AG04449 (cell line): Measurements from ENCODE around the gene SRGAP3.

Experiments
- CTCF ChIA-PET: fragments of 350-600 bp; formaldehyde crosslinking; extraction: SDS; loops from one replicate; lab custom pipeline; 2021; ENCODE audit warnings: antibody characterized with exemption; lab: Yijun Ruan, JAX
- POLR2A ChIA-PET: fragments of 400-600, 350-600 bp; formaldehyde crosslinking; extraction: SDS; loops from one replicate; lab custom pipeline; 2020; ENCODE audit warnings: antibody characterized with exemption, inconsistent platforms; lab: Yijun Ruan, JAX
- DNase-seq: peaks from one replicate; pipeline ENCODE4 v3.0.0-alpha.2; 2010; ENCODE audit warnings: low read depth, low spot score
- H3K4me3 ChIP-seq: 2 replicates; pipeline ENCODE4 v1.5.1; 2011; ENCODE audit warnings: low read depth, mild to moderate bottlenecking, control low read depth, low read length
- TF ChIP-seq, protein P1 (sequence below): IDR thresholded peaks from one replicate; pipeline ENCODE4 v1.5.1; 2011; ENCODE audit warnings: mild to moderate bottlenecking, moderate library complexity, low read length, control low read depth, inconsistent platforms; ENCODE audit not compliant: insufficient read depth; ENCODE audit errors: missing control alignments

Gene SRGAP3

DNA sequence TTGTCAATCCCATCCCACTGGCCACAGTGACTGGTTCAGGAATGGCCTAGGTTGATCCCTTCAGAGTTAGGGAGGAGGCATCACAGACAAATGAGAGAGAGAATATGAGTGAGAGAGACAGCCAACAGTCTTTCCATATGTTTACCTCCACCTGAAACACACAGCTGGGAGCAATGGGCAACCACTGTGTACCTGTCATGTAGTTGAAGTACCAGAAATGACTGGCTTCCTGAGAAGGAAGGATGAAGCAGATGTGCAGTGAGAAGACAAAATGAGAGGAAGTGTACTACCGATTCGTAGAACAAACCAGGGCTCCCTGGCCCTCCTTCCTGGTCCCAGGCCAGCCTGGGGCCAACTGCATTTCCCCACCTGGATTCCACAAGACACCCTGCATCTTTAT is 27.4 kb downstream of the SRGAP3 start:
- CTCF ChIA-PET: no interaction called here
- TF ChIP-seq, protein P1, sequence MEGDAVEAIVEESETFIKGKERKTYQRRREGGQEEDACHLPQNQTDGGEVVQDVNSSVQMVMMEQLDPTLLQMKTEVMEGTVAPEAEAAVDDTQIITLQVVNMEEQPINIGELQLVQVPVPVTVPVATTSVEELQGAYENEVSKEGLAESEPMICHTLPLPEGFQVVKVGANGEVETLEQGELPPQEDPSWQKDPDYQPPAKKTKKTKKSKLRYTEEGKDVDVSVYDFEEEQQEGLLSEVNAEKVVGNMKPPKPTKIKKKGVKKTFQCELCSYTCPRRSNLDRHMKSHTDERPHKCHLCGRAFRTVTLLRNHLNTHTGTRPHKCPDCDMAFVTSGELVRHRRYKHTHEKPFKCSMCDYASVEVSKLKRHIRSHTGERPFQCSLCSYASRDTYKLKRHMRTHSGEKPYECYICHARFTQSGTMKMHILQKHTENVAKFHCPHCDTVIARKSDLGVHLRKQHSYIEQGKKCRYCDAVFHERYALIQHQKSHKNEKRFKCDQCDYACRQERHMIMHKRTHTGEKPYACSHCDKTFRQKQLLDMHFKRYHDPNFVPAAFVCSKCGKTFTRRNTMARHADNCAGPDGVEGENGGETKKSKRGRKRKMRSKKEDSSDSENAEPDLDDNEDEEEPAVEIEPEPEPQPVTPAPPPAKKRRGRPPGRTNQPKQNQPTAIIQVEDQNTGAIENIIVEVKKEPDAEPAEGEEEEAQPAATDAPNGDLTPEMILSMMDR: no peak

DNA sequence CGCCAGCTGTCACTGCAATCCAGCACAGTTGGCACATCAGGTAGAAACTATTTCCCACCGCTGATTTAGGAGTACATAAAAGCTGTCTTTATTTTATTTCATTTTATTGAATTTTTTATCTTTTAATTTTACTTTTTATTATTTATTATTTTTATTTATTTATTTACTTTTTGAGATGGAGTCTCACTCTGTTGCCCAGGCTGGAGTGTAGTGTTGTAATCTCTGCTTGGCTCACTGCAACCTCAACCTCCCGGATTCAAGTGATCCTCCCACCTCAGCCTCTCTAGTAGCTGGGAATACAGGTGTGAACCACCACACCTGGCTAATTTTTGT is 31.0 kb downstream of the SRGAP3 start:
- POLR2A ChIA-PET: no interaction called here
- CTCF ChIA-PET: no interaction called here
- TF ChIP-seq, protein P1: no peak
- H3K4me3 ChIP-seq: no peak overlapping the region
- DNase-seq: no peak

More for the DNA sequence above, 27.4 kb downstream of the SRGAP3 start:
- POLR2A ChIA-PET: no interaction called here
- DNase-seq: no peak
- H3K4me3 ChIP-seq: no peak overlapping the region

DNA sequence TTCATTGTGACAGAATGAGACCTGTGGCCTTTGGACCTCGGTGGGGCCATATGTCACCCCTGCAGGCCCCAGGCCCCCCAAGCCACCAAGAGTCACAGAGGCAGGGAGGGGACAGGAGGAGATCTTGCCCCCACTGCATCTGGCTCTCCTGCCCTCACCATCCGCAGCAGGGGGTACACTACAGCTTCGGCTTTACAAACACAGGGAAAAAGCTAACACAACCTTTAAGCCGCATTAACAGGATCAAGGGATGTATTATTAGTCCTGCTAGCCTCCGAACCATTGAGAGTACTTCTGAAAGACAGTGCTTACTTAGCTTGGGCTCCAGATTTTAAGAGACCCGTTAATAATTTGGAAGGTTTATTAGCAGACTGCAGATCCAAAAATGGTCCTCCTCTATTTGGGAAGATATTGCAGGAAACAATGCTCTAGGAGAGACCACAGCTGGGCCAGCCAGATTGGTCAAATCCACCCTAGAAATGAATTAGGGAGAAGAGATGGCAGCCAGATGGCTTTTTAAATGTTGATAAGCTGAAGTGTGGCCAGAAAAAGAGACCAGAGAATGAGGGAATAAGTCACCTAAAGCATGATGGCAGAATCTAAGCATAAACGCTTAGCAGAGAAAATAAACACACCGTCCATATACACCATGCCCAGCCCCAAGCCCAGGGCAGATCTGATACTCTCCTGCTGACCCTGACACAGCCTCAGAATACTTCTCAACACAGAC is 31.5 kb downstream of the SRGAP3 start:
- CTCF ChIA-PET: no interaction called here
- TF ChIP-seq, protein P1: no peak
- POLR2A ChIA-PET: no interaction called here
- no peak overlapping the region for H3K4me3 ChIP-seq
- no peak for DNase-seq

DNA sequence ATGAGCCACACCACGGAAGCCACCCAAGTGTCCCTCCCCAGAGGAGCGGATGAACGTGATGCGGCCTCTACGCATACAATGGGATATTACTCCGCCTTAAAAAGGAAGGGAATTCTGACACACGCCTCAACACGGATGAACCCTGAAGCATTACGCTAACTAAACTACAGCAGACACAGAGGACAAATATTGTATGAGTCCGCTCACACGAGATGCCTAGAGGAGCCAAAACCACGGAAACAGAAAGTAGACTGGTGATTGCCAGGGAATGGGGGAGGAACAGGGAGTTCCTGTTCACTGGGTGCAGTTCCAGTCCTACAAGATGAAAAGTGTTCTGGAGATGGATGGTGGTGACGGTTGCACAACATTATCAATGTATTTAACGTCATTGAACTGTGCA is 32.7 kb downstream of the SRGAP3 start:
- no peak overlapping the region for H3K4me3 ChIP-seq
- ChIA-PET CTCF (no interaction called here), POLR2A (no interaction called here)
- no peak for DNase-seq
- TF ChIP-seq, protein P1: no peak

DNA sequence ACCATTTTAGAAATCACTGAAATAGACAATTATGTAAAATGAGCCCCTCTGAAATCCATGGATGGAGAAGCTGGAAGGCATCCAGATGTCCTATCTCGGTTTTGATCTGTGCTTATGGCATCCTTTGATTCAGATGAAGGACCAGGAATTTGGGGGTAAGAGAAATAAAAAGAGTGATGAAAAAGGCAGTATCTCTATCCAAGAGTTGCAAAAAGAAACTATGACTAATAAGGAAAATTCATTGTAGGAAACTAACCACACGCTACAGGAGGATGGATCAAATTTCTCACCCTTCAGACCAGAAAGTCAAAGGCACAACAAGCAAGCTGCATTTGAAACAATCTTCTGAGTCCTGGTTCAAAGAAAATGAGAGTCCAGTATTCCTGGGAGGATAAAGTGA is 34.8 kb downstream of the SRGAP3 start:
- DNase-seq: no peak
- ChIA-PET CTCF (interaction anchor here (1.0 to 1.3 kb wide), 2 partner anchors 35 to 88 kb away, joined by 4 read pairs; partner anchors contain the start of gene SRGAP3), POLR2A (no interaction called here)
- TF ChIP-seq, protein P1: no peak
- no peak overlapping the region for H3K4me3 ChIP-seq

DNA sequence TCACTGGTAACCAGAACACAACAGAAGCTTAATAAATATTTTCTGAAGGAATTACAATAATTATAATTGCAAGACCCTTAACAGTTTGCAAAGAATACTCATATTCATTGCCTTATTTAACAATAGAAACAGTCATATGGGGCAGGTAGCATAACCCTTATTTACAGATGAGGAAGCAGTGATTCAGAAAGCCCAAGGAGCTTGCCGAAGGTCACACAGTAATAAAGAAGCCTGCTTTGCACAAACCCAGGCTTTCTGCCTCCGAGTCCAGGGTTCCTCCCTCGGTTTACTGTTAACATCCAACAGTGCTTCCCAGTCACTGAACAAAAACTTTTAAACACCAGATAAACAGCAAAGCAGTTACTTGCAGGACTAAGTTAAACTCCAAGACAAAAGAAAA is 35.3 kb downstream of the SRGAP3 start:
- ChIA-PET POLR2A (no interaction called here), CTCF (interaction anchor here (1.0 to 1.3 kb wide), 3 partner anchors 35 to 244 kb away, joined by 4 read pairs; partner anchors contain the start of gene SRGAP3)
- TF ChIP-seq, protein P1: no peak
- DNase-seq: no peak
- H3K4me3 ChIP-seq: no peak overlapping the region
